Measurements from ENCODE around the gene CPNE1. TPM values are rescaled to one million over a fixed set of nuclear protein-coding genes. Genes with fewer than 3 reads are reported as not detected.

Gene CPNE1
- total and polyA plus RNA-seq, 2 donors from 2014 or later, result 128 to 145 TPM

GRCh38 chr20:35610833-35611427 is 53.8 kb downstream of the CPNE1 start:
- H3K27ac ChIP-seq (ENCODE audit: low read depth in 2 of 2, low read length in 2 of 2), result no peak overlapping the region
- intact Hi-C loops (cut with DNase I), result no loop called here
- no peak overlapping the region for H3K4me3 ChIP-seq (ENCODE audit: low read length in 3 of 3)
- DNase-seq (peak in 1 of 5 donors; percentile 28), FAIRE-seq (no peak)
- H3K36me3 ChIP-seq (ENCODE audit: control insufficient read depth in 2 of 3, insufficient read depth in 3 of 3, low read length in 3 of 3), result no peaks in the 10 kb centered on the region
- no peak overlapping the region for H3K9ac ChIP-seq (ENCODE audit: low read length in 3 of 3)
- TF ChIP-seq CTCF (IDR thresholded peaks at IDR 0.05; ENCODE audit: borderline replicate concordance, extremely low read depth, insufficient read depth), result no peak
- no peaks in the 10 kb centered on the region for H3K9me3 ChIP-seq (ENCODE audit: control insufficient read depth in 2 of 3, insufficient read depth in 1 of 3, low read length in 3 of 3)
- H3K4me1 ChIP-seq (ENCODE audit: control insufficient read depth in 2 of 3, insufficient read depth in 2 of 3, low read depth in 1 of 3, low read length in 3 of 3), result peaks cover 0 to 4% (median 0%) of the 10 kb centered on the region in 3 donors
- H3K27me3 ChIP-seq (ENCODE audit: control insufficient read depth, insufficient read depth, low read length), result no peaks in the 10 kb centered on the region

DNA sequence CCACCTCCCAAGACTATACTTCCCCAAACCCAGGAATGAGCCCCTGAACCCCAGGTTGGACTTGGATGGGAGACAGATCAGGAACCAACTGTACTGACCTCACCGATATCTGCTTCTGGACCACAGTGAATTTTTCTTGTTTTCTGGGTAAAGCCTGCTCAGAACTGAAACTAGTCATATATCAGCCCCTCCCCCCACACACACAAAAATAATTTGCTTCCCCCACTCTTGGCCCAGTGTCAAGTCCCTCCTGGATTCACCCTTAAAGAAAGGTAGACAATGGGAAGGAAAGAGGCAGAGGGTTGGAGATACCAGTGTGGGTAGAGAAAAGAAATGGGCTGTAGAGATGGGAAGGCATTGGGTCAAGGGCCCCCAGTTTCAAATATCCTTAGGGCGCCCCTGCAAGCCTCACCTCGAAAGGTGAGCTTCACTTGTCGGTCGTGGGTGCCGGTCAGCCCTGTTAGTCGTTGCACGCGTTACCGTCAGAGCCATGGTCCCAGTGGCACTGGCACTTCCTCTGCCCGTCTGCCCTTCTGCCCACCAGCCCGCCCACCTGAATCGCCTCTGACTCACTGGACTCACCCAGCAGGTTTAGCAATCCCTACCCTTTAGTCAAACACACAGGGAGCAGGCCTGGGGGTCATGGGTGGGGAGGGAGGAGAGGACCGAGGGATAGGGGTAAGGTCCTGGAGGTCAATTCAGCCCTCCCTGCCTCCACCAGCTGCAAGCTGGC is 57.5 kb downstream of the CPNE1 start:
- Histone ChIP-seq H3K9me3 (ENCODE audit: control insufficient read depth in 2 of 3, insufficient read depth in 1 of 3, low read length in 3 of 3) (no peaks in the 10 kb centered on the region), H3K4me3 (ENCODE audit: low read length in 3 of 3) (no peak overlapping the region), H3K4me1 (ENCODE audit: control insufficient read depth in 2 of 3, insufficient read depth in 2 of 3, low read depth in 1 of 3, low read length in 3 of 3) (peaks cover 0 to 4% (median 0%) of the 10 kb centered on the region in 3 donors), H3K9ac (ENCODE audit: low read length in 3 of 3) (no peak overlapping the region), H3K27ac (ENCODE audit: low read depth in 2 of 2, low read length in 2 of 2) (no peak overlapping the region), H3K36me3 (ENCODE audit: control insufficient read depth in 2 of 3, insufficient read depth in 3 of 3, low read length in 3 of 3) (no peaks in the 10 kb centered on the region), H3K27me3 (ENCODE audit: control insufficient read depth, insufficient read depth, low read length) (no peaks in the 10 kb centered on the region)
- intact Hi-C loops (cut with DNase I), result no loop called here
- DNase-seq (peak in 1 of 5 donors; percentile 87), FAIRE-seq (no peak)
- TF ChIP-seq CTCF (IDR thresholded peaks at IDR 0.05; ENCODE audit: borderline replicate concordance, extremely low read depth, insufficient read depth), result no peak

- intact Hi-C loops (cut with DNase I), result no loop called here
- no peak for TF ChIP-seq CTCF (IDR thresholded peaks at IDR 0.05; ENCODE audit: borderline replicate concordance, extremely low read depth, insufficient read depth)
Observed at GRCh38 chr20:35606127-35606526, 58.6 kb downstream of the CPNE1 start.

More at GRCh38 chr20:35606127-35606526, 58.6 kb downstream of the CPNE1 start:
- peak in 1 of 5 donors; percentile 18 for DNase-seq
- no peak for FAIRE-seq
- Histone ChIP-seq H3K27ac (ENCODE audit: low read depth in 2 of 2, low read length in 2 of 2) (no peak overlapping the region), H3K9ac (ENCODE audit: low read length in 3 of 3) (no peak overlapping the region), H3K27me3 (ENCODE audit: control insufficient read depth, insufficient read depth, low read length) (no peaks in the 10 kb centered on the region), H3K9me3 (ENCODE audit: control insufficient read depth in 2 of 3, insufficient read depth in 1 of 3, low read length in 3 of 3) (no peaks in the 10 kb centered on the region), H3K4me1 (ENCODE audit: control insufficient read depth in 2 of 3, insufficient read depth in 2 of 3, low read depth in 1 of 3, low read length in 3 of 3) (peaks cover 0 to 4% (median 3%) of the 10 kb centered on the region in 3 donors), H3K4me3 (ENCODE audit: low read length in 3 of 3) (no peak overlapping the region), H3K36me3 (ENCODE audit: control insufficient read depth in 2 of 3, insufficient read depth in 3 of 3, low read length in 3 of 3) (no peaks in the 10 kb centered on the region)

Measured in kidney (tissue), 14 donors.